Stimulated activated CD8-positive, alpha-beta memory T cell treated with anti-CD3 and anti-CD28 coated beads, Interleukin-4, amount 100 ng/mL, for 48 hours (primary cell): ENCODE data around the gene RYR2.
"Not testable (repeated sequence)": the region's sequence is repeated elsewhere in the genome, so short reads cannot be mapped to it uniquely, and the experiment has no call there.

Experiments used
- DNase-seq: peaks from one replicate; pipeline ENCODE4 v3.0.0-alpha.2; 2020

Gene RYR2

GRCh38 chr1:237151979-237152378 lies 110.0 kb downstream of the RYR2 start:
- DNase-seq = not testable (repeated sequence)

GRCh38 chr1:237152506-237153335 lies 110.7 kb downstream of the RYR2 start:
- DNase-seq = no peak

GRCh38 chr1:237154157-237154556 lies 112.2 kb downstream of the RYR2 start:
- DNase-seq = no peak

- DNase-seq = no peak
Measured at GRCh38 chr1:237164406-237165352, 122.7 kb downstream of the RYR2 start.

- no peak for DNase-seq
Measured at GRCh38 chr1:237166086-237166485, 124.1 kb downstream of the RYR2 start.

GRCh38 chr1:237166593-237167101 lies 124.7 kb downstream of the RYR2 start:
- DNase-seq = no peak

- DNase-seq = no peak
Measured at GRCh38 chr1:237170149-237170548, 128.2 kb downstream of the RYR2 start.

- DNase-seq = no peak
Measured at GRCh38 chr1:237171454-237172117, 129.6 kb downstream of the RYR2 start.

GRCh38 chr1:237172118-237172485 lies 130.1 kb downstream of the RYR2 start:
- DNase-seq = no peak

- DNase-seq = no peak
Measured at GRCh38 chr1:237179503-237179902, 137.5 kb downstream of the RYR2 start.

GRCh38 chr1:237180256-237180655 lies 138.3 kb downstream of the RYR2 start:
- no peak for DNase-seq

- DNase-seq = no peak
Measured at GRCh38 chr1:237181743-237182317, 139.8 kb downstream of the RYR2 start.

- DNase-seq = no peak
Measured at GRCh38 chr1:237183963-237184540, 142.1 kb downstream of the RYR2 start.

- no peak for DNase-seq
Measured at GRCh38 chr1:237186675-237187074, 144.7 kb downstream of the RYR2 start.

- no peak for DNase-seq
Measured at GRCh38 chr1:237187842-237188241, 145.9 kb downstream of the RYR2 start.

- DNase-seq = no peak
Measured at GRCh38 chr1:237191403-237191802, 149.4 kb downstream of the RYR2 start.

GRCh38 chr1:237197470-237198425 lies 155.8 kb downstream of the RYR2 start:
- no peak for DNase-seq

- DNase-seq = no peak
Measured at GRCh38 chr1:237199026-237199425, 157.0 kb downstream of the RYR2 start.

GRCh38 chr1:237201155-237201554 lies 159.2 kb downstream of the RYR2 start:
- DNase-seq = no peak

- DNase-seq = no peak
Measured at GRCh38 chr1:237204841-237205240, 162.9 kb downstream of the RYR2 start.
